Measurements from ENCODE around the gene LAG3. TPM values are rescaled to one million over a fixed set of nuclear protein-coding genes. Genes with fewer than 3 reads are reported as not detected.

Gene LAG3
- polyA plus RNA-seq, 1 of the 3 experiments (the other 2 are of a cell fraction) = 0.72 TPM

DNA sequence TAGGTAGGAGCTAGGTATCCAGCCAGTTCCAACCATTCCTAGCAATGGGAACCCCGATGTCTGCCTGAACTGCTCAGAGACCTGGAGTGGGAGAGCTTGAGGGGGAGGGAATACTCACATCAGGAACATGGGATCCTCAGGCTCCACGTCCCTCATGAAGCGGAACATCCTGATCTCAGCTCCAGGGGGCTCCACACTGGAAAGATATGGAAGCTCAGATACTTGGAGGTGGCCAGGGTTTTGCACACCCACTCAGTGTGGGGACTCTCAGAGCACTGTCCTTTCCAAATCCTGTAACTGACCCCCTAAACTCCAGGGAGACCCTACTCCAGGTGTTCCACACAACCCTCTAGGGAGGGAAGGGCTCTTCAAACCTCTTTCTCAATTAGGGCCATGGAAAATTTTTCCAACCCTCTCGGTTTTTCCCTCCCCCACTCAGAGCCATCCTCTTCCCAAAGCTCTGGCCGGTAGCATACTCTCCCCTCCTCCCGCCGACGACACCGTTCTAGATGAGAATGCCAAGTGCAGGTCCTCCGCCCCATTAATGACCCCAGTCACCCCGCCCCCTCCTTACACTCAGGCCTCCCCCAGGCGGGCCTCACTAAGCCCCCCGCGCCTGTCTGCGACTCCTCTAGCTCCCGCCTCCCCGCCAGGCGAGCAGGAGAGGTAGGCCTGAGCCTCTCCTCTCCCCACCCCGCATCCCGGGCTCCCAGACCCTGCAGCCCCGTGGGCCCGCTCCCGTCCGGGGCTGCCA, 20.0 kb upstream of the LAG3 start (continued):
- TF ChIP-seq USF2 (IDR thresholded peaks at IDR 0.05; ENCODE audit: borderline replicate concordance, low read depth, low read length) = no peak
- TF ChIP-seq CHD2 (IDR thresholded peaks at IDR 0.05; ENCODE audit: low read length, partially characterized antibody) = peak; percentile 28
- no peak for TF ChIP-seq RFX5 (IDR thresholded peaks at IDR 0.05; ENCODE audit: low read length)
- TF ChIP-seq MEF2A (IDR thresholded peaks at IDR 0.05; ENCODE audit: borderline replicate concordance, low read depth) = no peak
- no peak for TF ChIP-seq GATA2 (CRISPR knock-in tag; IDR thresholded peaks at IDR 0.05)
- TF ChIP-seq MXI1 (IDR thresholded peaks at IDR 0.05; ENCODE audit: low read depth, low read length) = no peak
- TF ChIP-seq SMC3 (IDR thresholded peaks at IDR 0.05; ENCODE audit: low read depth, low read length) = peak; percentile 57; the same call in 1 of the 2 replicates
- TF ChIP-seq FOXM1 (IDR thresholded peaks at IDR 0.05; ENCODE audit: low read depth) = no peak
- TF ChIP-seq EP300 (IDR thresholded peaks at IDR 0.05; ENCODE audit: borderline replicate concordance in 1 of 2, low read depth in 1 of 2, low read length in 1 of 2) = no peak
- no peak for TF ChIP-seq EZH2phosphoT487 (IDR thresholded peaks at IDR 0.05; ENCODE audit: borderline replicate concordance, low read depth)
- TF ChIP-seq TEAD4 (IDR thresholded peaks at IDR 0.05; ENCODE audit: borderline replicate concordance, insufficient read depth) = no peak

DNA sequence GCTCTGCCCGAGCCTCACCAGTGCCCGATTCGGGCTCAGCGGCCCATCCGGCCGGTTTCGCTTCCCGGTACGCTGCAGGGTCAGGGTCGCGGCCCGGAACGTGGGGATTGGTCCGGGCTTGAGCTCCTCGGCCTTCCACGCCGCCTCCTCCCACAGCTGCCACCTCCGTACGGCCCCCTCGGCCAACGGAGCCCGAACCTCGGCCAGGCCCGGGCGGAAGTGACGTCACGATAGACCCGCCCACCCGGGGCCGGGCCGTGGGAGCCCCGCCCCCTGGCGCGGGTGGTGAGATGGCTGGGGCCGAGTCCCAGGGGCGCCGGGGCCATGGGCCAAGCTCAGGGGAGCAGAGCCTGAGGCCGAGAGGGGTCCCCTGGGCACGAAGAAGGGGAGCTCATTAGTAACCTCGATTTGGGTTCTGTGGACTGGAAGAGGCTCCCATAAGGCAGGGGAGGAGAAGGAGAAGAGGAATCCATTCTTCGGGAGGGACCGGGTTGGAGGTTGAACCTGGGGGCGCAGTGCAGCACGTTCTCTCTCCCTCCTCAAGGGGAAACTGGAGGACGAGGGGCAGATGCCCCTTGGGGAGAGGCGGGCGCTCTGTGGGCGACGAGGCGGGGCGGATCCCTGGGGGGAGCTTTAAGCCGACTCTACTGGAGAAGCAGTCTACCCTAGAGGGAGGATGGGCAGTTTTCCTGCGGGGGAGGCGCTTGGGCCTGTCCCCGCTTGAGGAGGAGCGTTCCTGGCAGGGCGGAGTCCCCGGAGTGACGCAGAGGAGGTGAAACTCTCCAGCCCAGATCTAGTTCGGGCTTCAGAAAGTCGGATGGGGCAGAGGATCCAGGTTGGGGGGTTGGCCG, 19.2 kb upstream of the LAG3 start, which contains the start of gene MLF2:
Gene MLF2, minus strand, starts transcription at position 221 of the 851 bp plus-strand sequence. CDS start 807 bp downstream, outside the sequence.
- Histone ChIP-seq H3K9ac (peak within 1 kb of the TSS; percentile 98), H3K79me2 (ENCODE audit: insufficient read depth) (peaks cover 34% of the 10 kb centered on the region), H2AFZ (ENCODE audit: low read depth) (peak within 1 kb of the TSS; percentile 63), H3K4me3 (ENCODE audit: low read depth in 2 of 2, low read length in 1 of 2) (peak within 1 kb of the TSS; percentile 84 to 91), H3K27me3 (ENCODE audit: insufficient read depth) (no peaks in the 10 kb centered on the region), H3K4me2 (peak within 1 kb of the TSS; percentile 86), H3K9me3 (no peaks in the 10 kb centered on the region), H4K20me1 (ENCODE audit: insufficient read depth) (peaks cover 12% of the 10 kb centered on the region), H3K4me1 (ENCODE audit: control insufficient read depth in 1 of 2, insufficient read depth in 2 of 2, low read depth in 1 of 2, low read length in 1 of 2) (peaks cover 14 to 18% of the 10 kb centered on the region in 2 experiments), H3F3A (replicated peaks; ENCODE audit: insufficient read depth) (peaks cover 4% of the 10 kb centered on the region), H3K36me3 (replicated peaks in 1 of 2; ENCODE audit: control insufficient read depth in 1 of 2, insufficient read depth in 2 of 2, low read length in 1 of 2) (peaks cover 31 to 35% of the 10 kb centered on the region in 2 experiments), H3K27ac (ENCODE audit: low read depth in 2 of 2, low read length in 1 of 2) (peak within 1 kb of the TSS; percentile 97 to 98), H3K9me2 (no peaks in the 10 kb centered on the region)
- DNase-seq = peak; percentile 99
- CTCF ChIA-PET = interaction anchor here (0.7 to 12.7 kb wide), 39 partner anchors 10 to 185 kb away, joined by 3 to 343 read pairs (median 8); partner anchors contain the start of genes CD4, CDCA3, COPS7A and GNB3
- POLR2A ChIA-PET = interaction anchor here (0.5 to 4.8 kb wide), 23 partner anchors 10 to 191 kb away, joined by 3 to 89 read pairs (median 5); partner anchors contain the start of genes C12orf57, COPS7A, GPR162 and P3H3
- 2% methylated on average over 24 of the region's 62 CpGs for WGBS (ENCODE audit: low lambda C conversion rate)
- 0 out of 2 replicates have a peak, but pooled peaks have one; percentile 17 for TF ChIP-seq NFIC (IDR thresholded peaks at IDR 0.05; ENCODE audit: borderline replicate concordance)
- TF ChIP-seq RFX5 (IDR thresholded peaks at IDR 0.05; ENCODE audit: low read length) = peak; percentile 66; the same call in 1 of the 2 replicates
- peak; percentile 59; the same call in 1 of the 2 replicates for TF ChIP-seq ELF1 (IDR thresholded peaks at IDR 0.05)
- TF ChIP-seq MAX (IDR thresholded peaks at IDR 0.05; ENCODE audit: low read depth) = peak; percentile 52; the same call in 1 of the 2 replicates
- no peak for TF ChIP-seq RAD21 (IDR thresholded peaks at IDR 0.05; ENCODE audit: low read length)
- TF ChIP-seq TEAD4 (IDR thresholded peaks at IDR 0.05; ENCODE audit: borderline replicate concordance, insufficient read depth) = no peak
- peak; percentile 28; the same call in 1 of the 2 replicates for TF ChIP-seq RCOR1 (IDR thresholded peaks at IDR 0.05; ENCODE audit: low read length)
- TF ChIP-seq REST (IDR thresholded peaks at IDR 0.05; ENCODE audit: low read depth, low read length) = 0 out of 2 replicates have a peak, but pooled peaks have one; percentile 43
- no peak for TF ChIP-seq MEF2A (IDR thresholded peaks at IDR 0.05; ENCODE audit: borderline replicate concordance, low read depth)
- TF ChIP-seq YY1 (IDR thresholded peaks at IDR 0.05; ENCODE audit: low read depth) = 0 out of 2 replicates have a peak, but pooled peaks have one; percentile 42
- TF ChIP-seq FOXM1 (IDR thresholded peaks at IDR 0.05; ENCODE audit: low read depth) = no peak
- TF ChIP-seq, protein P1, sequence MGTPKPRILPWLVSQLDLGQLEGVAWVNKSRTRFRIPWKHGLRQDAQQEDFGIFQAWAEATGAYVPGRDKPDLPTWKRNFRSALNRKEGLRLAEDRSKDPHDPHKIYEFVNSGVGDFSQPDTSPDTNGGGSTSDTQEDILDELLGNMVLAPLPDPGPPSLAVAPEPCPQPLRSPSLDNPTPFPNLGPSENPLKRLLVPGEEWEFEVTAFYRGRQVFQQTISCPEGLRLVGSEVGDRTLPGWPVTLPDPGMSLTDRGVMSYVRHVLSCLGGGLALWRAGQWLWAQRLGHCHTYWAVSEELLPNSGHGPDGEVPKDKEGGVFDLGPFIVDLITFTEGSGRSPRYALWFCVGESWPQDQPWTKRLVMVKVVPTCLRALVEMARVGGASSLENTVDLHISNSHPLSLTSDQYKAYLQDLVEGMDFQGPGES (IDR thresholded peaks at IDR 0.05; ENCODE audit: low read depth, low read length) = no peak
- no peak for TF ChIP-seq FOSL2 (IDR thresholded peaks at IDR 0.05; ENCODE audit: borderline replicate concordance, low read depth)
- peak; percentile 20; the same call in 1 of the 2 replicates for TF ChIP-seq TCF12 (IDR thresholded peaks at IDR 0.05)
- TF ChIP-seq MXI1 (IDR thresholded peaks at IDR 0.05; ENCODE audit: low read depth, low read length) = peak; percentile 27; the same call in 1 of the 2 replicates
- TF ChIP-seq RXRA (IDR thresholded peaks at IDR 0.05; ENCODE audit: borderline replicate concordance, low read depth) = no peak
